NT2/D1 (cell line): ENCODE data around the gene CCDC57.

Experiments
- DNase-seq: peaks from one replicate; pipeline ENCODE4 v3.0.0-alpha.2; 2011; ENCODE audit warnings: low read depth, low spot score
- H3K27me3 ChIP-seq: 2 replicates; pipeline ENCODE4 v1.6.0; 2011; ENCODE audit warnings: mild to moderate bottlenecking; ENCODE audit not compliant: insufficient read length, insufficient read depth
- H3K36me3 ChIP-seq: 2 replicates; pipeline ENCODE4 v1.6.1; 2011; ENCODE audit warnings: mild to moderate bottlenecking, low read length, mixed read lengths; ENCODE audit not compliant: insufficient read depth, insufficient read length
- H3K4me1 ChIP-seq: 2 replicates; pipeline ENCODE4 v1.5.1; 2011; ENCODE audit not compliant: insufficient read depth, insufficient read length
- H3K4me3 ChIP-seq: 2 replicates; pipeline ENCODE4 v1.5.1; 2011; ENCODE audit warnings: low read depth; ENCODE audit not compliant: insufficient read length
- H3K9ac ChIP-seq: 2 replicates; pipeline ENCODE4 v1.6.0; 2011; ENCODE audit warnings: low read depth; ENCODE audit not compliant: insufficient read length
- H3K9me3 ChIP-seq: 2 replicates; pipeline ENCODE4 v1.5.1; 2011; ENCODE audit warnings: mild to moderate bottlenecking, low read length; ENCODE audit not compliant: insufficient read depth
- SUZ12 ChIP-seq: IDR thresholded peaks from 2 replicates; pipeline ENCODE4 v1.6.1; 2011; ENCODE audit not compliant: insufficient read length, insufficient read depth; ENCODE audit errors: extremely low read depth
- YY1 ChIP-seq: IDR thresholded peaks from 2 replicates; pipeline ENCODE4 v1.6.1; 2011; ENCODE audit not compliant: insufficient read length, insufficient read depth
- ZNF274 ChIP-seq: IDR thresholded peaks from 2 replicates; pipeline ENCODE4 v1.6.1; 2011; ENCODE audit warnings: mild to moderate bottlenecking, low read depth, low read length

Gene CCDC57

DNA sequence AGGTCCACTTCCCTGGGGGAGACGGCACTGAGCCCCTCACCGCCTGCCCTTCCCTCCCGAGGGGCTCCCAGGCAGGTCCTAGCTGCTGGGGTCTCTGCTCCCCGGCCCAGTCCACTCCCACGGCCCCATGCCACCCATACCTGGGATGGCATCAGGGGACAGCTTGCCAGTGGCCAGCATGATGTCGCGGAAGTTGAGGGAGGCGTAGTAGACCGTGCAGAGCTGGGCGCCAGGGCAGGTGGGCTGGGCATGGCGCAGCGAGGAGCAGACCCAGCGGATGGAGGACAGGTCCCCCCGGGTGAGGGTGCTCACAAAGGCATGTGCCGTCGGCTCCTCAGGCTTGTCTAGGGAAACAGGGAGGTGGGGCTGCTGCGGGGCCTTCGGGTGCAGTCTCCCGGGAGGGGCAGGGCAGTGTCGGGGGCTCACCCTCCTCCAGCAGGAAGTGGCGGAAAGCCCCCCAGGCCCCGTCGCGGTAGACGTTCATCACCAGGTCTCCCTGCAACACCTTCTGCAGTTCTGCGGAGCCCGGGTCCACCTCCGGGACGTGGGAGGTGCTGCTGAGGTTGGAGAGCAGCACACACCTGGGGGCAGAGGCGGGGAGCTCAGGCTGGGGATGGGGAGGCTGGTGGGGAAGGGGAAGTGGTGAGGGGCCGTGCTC is 128.1 kb downstream of the CCDC57 start:
- no peak for TF ChIP-seq YY1
- no peak for TF ChIP-seq ZNF274
- no peak for TF ChIP-seq SUZ12
- Histone ChIP-seq H3K4me1 (peaks cover 7% of the 10 kb centered on the region), H3K4me3 (no peak overlapping the region), H3K27me3 (no peaks in the 10 kb centered on the region), H3K9ac (no peak overlapping the region), H3K9me3 (no peaks in the 10 kb centered on the region), H3K36me3 (peaks cover 98% of the 10 kb centered on the region)
- no peak for DNase-seq

DNA sequence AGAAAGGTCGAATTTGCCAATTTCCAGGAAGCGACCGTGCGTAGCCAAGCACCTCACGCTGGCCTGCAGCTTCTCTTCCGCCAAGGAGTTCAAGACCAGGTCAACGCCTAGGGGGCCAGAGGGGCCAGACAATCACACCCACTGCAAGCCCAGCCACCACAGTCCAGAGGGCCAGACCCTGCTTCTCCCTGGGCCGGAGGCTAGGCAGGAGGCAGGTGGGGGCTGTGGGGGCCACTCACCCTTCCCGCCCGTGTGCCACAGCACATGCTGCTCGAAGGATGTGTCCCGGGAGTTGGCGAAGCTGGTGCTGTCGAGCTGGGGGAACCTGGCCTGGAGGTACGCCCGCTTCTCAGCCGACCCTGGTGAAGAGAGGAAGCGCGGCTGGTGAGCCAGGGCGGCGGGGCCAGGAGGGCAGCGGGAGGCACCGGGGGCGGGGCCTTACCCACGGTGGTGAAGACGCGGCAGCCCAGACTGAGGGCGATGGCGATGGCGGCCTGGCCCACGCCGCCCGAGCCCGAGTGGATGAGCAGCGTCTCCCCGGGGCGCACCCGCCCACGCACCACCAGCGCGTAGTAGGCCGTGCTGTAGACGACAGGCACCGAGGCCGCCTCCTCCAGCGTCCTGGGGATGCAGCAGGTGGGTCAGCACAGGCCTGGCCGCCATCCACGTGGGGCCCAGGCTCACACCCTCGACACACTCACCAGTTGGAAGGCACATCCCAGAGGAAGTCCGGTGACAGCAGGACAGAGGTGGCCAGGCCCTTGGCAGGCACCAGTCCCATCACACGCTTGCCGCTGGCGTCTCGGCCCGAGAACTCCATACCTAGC is 128.9 kb downstream of the CCDC57 start:
- Histone ChIP-seq H3K27me3 (no peaks in the 10 kb centered on the region), H3K9me3 (no peaks in the 10 kb centered on the region), H3K9ac (no peak overlapping the region), H3K4me1 (peaks cover 7% of the 10 kb centered on the region), H3K4me3 (no peak overlapping the region), H3K36me3 (peaks cover 97% of the 10 kb centered on the region)
- TF ChIP-seq SUZ12 (no peak), YY1 (no peak), ZNF274 (no peak)
- DNase-seq = no peak

- H3K36me3 ChIP-seq = peaks cover 97% of the 10 kb centered on the region
- DNase-seq = no peak
- no peaks in the 10 kb centered on the region for H3K9me3 ChIP-seq
- no peak overlapping the region for H3K4me3 ChIP-seq
- no peak overlapping the region for H3K9ac ChIP-seq
- TF ChIP-seq YY1 (no peak), ZNF274 (no peak), SUZ12 (no peak)
- no peaks in the 10 kb centered on the region for H3K27me3 ChIP-seq
- peaks cover 7% of the 10 kb centered on the region for H3K4me1 ChIP-seq
Measured at GRCh38 chr17:82083009-82083408, 129.6 kb downstream of the CCDC57 start.

GRCh38 chr17:82082456-82082855 is 130.2 kb downstream of the CCDC57 start:
- Histone ChIP-seq H3K4me1 (peaks cover 11% of the 10 kb centered on the region), H3K36me3 (peaks cover 97% of the 10 kb centered on the region)

DNA sequence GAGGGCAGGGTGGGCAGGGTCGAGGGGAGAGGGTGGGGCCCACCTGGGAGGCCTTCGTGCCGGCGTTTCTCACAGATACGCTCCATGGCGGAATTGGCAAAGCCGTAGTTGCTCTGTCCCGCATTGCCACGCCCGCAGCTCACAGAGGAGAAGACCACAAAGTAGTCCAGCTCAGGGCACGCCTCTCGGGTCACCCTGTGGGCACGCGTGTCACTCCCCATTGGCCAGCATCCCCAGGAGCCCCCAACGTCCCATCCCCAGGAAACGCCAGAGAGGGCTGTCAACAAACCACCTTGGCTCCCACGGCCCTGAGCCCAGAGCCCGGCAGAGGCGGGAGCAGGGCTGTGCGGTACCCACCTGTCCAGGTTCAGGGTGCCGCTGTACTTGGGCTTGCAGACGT is 130.7 kb downstream of the CCDC57 start:
- Histone ChIP-seq H3K9ac (no peak overlapping the region), H3K36me3 (peaks cover 95% of the 10 kb centered on the region), H3K9me3 (no peaks in the 10 kb centered on the region), H3K27me3 (no peaks in the 10 kb centered on the region), H3K4me3 (no peak overlapping the region), H3K4me1 (peaks cover 15% of the 10 kb centered on the region)
- no peak for DNase-seq
- no peak for TF ChIP-seq ZNF274
- no peak for TF ChIP-seq YY1
- no peak for TF ChIP-seq SUZ12

More at GRCh38 chr17:82082456-82082855, 130.2 kb downstream of the CCDC57 start:
- Histone ChIP-seq H3K27me3 (no peaks in the 10 kb centered on the region), H3K9me3 (no peaks in the 10 kb centered on the region), H3K9ac (no peak overlapping the region), H3K4me3 (no peak overlapping the region)
- TF ChIP-seq ZNF274 = no peak
- TF ChIP-seq YY1 = no peak
- no peak for TF ChIP-seq SUZ12
- DNase-seq = no peak

GRCh38 chr17:82081546-82081945 is 131.1 kb downstream of the CCDC57 start:
- no peak overlapping the region for H3K9ac ChIP-seq

DNA sequence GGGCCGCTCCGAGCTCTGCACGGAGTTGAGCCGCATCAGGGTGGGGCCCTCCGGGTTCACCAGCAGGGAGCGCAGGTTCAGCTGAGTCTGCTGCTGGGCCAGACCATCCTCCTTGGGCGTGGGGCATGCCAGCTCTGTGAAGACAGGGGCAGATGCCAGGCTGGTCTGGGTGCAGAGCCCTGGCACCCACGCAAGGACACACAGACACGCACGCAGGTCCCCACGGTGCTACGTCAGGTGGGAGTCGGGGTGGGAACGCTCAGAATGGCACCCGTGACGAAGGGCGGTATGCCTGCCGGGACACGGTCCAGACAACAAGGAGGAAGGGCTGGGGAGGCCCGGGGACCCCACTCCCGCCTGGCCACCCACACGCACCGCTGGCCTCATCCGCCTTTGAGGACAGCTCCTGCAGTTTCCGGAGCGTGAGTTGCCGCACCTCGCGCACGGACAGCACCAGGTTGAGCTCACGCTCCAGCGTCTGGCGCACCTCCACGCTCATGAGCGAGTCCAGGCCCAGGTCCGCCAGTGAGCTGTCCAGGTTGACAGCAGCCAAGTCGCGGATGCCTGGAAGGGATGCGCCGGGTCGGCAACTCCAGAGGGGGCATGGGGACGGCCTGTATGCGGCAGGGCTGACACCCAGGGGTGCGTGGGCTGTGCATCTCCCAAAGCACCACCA is 131.7 kb downstream of the CCDC57 start:
- Histone ChIP-seq H3K36me3 (peaks cover 95% of the 10 kb centered on the region), H3K9me3 (no peaks in the 10 kb centered on the region), H3K4me3 (no peak overlapping the region), H3K27me3 (no peaks in the 10 kb centered on the region), H3K4me1 (peaks cover 19% of the 10 kb centered on the region), H3K9ac (no peak overlapping the region)
- no peak for TF ChIP-seq SUZ12
- no peak for TF ChIP-seq YY1
- TF ChIP-seq ZNF274 = no peak
- DNase-seq = no peak

More at GRCh38 chr17:82081546-82081945, 131.1 kb downstream of the CCDC57 start:
- Histone ChIP-seq H3K4me3 (no peak overlapping the region), H3K27me3 (no peaks in the 10 kb centered on the region), H3K9me3 (no peaks in the 10 kb centered on the region), H3K4me1 (peaks cover 17% of the 10 kb centered on the region), H3K36me3 (peaks cover 95% of the 10 kb centered on the region)
- no peak for DNase-seq
- TF ChIP-seq YY1 (no peak), SUZ12 (no peak), ZNF274 (no peak)
